Skin epidermis (tissue), 12 donors: ENCODE measurements around the gene ATP1A4.

Experiments used
- H3K27ac ChIP-seq, 21 experiments: fragments of 200-600 bp; sonication (generic) in 11 of 21; one replicate each; pipeline ENCODE4 v1.5.0; 2020; ENCODE audit warnings: mild to moderate bottlenecking in 3 of 21, inconsistent platforms in 2 of 21, moderate library complexity in 2 of 21
- H3K4me3 ChIP-seq, 7 experiments: fragments of 200-600 bp; sonication (generic) in 2 of 7; one replicate each; pipeline ENCODE4 v1.5.0; 2020; ENCODE audit warnings: inconsistent platforms in 2 of 7, mild to moderate bottlenecking in 2 of 7, moderate library complexity in 1 of 7

The ATP1A4 gene

GRCh38 chr1:160136926-160137200 lies 14.5 kb upstream of the ATP1A4 start:
- H3K4me3 ChIP-seq, result no peak overlapping the region
- no peak overlapping the region for H3K27ac ChIP-seq

- Histone ChIP-seq H3K4me3 (no peak overlapping the region), H3K27ac (no peak overlapping the region)
These were observed 14.1 kb upstream of the ATP1A4 start for GRCh38 chr1:160137216-160137862.

- no peak overlapping the region for H3K4me3 ChIP-seq
- H3K27ac ChIP-seq, result no peak overlapping the region
These were observed 11.6 kb upstream of the ATP1A4 start for GRCh38 chr1:160139840-160140239.

- Histone ChIP-seq H3K27ac (no peak overlapping the region), H3K4me3 (no peak overlapping the region)
These were observed 7.7 kb upstream of the ATP1A4 start for GRCh38 chr1:160143695-160144094.

- Histone ChIP-seq H3K4me3 (no peak overlapping the region), H3K27ac (no peak overlapping the region)
These were observed 6.5 kb upstream of the ATP1A4 start for GRCh38 chr1:160144921-160145320.

GRCh38 chr1:160146107-160146506 lies 5.3 kb upstream of the ATP1A4 start:
- H3K4me3 ChIP-seq, result no peak overlapping the region
- H3K27ac ChIP-seq, result no peak overlapping the region

GRCh38 chr1:160148121-160148520 lies 3.3 kb upstream of the ATP1A4 start:
- Histone ChIP-seq H3K27ac (no peak overlapping the region), H3K4me3 (no peak overlapping the region)

GRCh38 chr1:160149233-160149632 lies 2.2 kb upstream of the ATP1A4 start:
- Histone ChIP-seq H3K27ac (peak overlapping the region in 1 of 21 experiments; percentile 30), H3K4me3 (no peak overlapping the region)

GRCh38 chr1:160149716-160150115 lies 1.7 kb upstream of the ATP1A4 start:
- Histone ChIP-seq H3K4me3 (no peak overlapping the region), H3K27ac (peak overlapping the region in 1 of 21 experiments; percentile 30)

- Histone ChIP-seq H3K4me3 (no peak overlapping the region), H3K27ac (no peak overlapping the region)
These were observed 3.4 kb downstream of the ATP1A4 start for GRCh38 chr1:160154790-160155189.

GRCh38 chr1:160156361-160156760 lies 5.0 kb downstream of the ATP1A4 start:
- no peak overlapping the region for H3K4me3 ChIP-seq
- no peak overlapping the region for H3K27ac ChIP-seq

GRCh38 chr1:160157174-160157573 lies 5.8 kb downstream of the ATP1A4 start:
- Histone ChIP-seq H3K27ac (no peak overlapping the region), H3K4me3 (no peak overlapping the region)

GRCh38 chr1:160158031-160158430 lies 6.6 kb downstream of the ATP1A4 start:
- Histone ChIP-seq H3K27ac (no peak overlapping the region), H3K4me3 (no peak overlapping the region)

GRCh38 chr1:160158534-160158933 lies 7.1 kb downstream of the ATP1A4 start:
- H3K27ac ChIP-seq, result no peak overlapping the region
- H3K4me3 ChIP-seq, result no peak overlapping the region

GRCh38 chr1:160159846-160160245 lies 8.4 kb downstream of the ATP1A4 start:
- H3K27ac ChIP-seq, result no peak overlapping the region

GRCh38 chr1:160161965-160162705 lies 10.7 kb downstream of the ATP1A4 start:
- Histone ChIP-seq H3K4me3 (no peak overlapping the region), H3K27ac (no peak overlapping the region)

More at GRCh38 chr1:160159846-160160245, 8.4 kb downstream of the ATP1A4 start:
- H3K4me3 ChIP-seq, result no peak overlapping the region

- no peak overlapping the region for H3K4me3 ChIP-seq
- no peak overlapping the region for H3K27ac ChIP-seq
These were observed 11.5 kb downstream of the ATP1A4 start for GRCh38 chr1:160162931-160163330.

- no peak overlapping the region for H3K27ac ChIP-seq
- H3K4me3 ChIP-seq, result no peak overlapping the region
These were observed 12.2 kb downstream of the ATP1A4 start for GRCh38 chr1:160163615-160164014.

- Histone ChIP-seq H3K27ac (no peak overlapping the region), H3K4me3 (no peak overlapping the region)
These were observed 12.7 kb downstream of the ATP1A4 start for GRCh38 chr1:160164121-160164520.

GRCh38 chr1:160166166-160166868 lies 14.9 kb downstream of the ATP1A4 start:
- H3K27ac ChIP-seq, result no peak overlapping the region

GRCh38 chr1:160167056-160167455 lies 15.7 kb downstream of the ATP1A4 start:
- H3K27ac ChIP-seq, result no peak overlapping the region

More at GRCh38 chr1:160166166-160166868, 14.9 kb downstream of the ATP1A4 start:
- H3K4me3 ChIP-seq, result no peak overlapping the region

More at GRCh38 chr1:160167056-160167455, 15.7 kb downstream of the ATP1A4 start:
- H3K4me3 ChIP-seq, result no peak overlapping the region
